GM19035 (cell line): ENCODE results near the gene OR5K4.
A peak's percentile ranks its signal among the peaks of the same experiment; 100 is the strongest.

Experiments
- ATAC-seq: cut with Tn5 transposase; IDR thresholded peaks from one replicate; pipeline ENCODE4 v1.9.1; 2021; ENCODE audit not compliant: unreplicated experiment

OR5K4 gene

GRCh38 chr3:98353554-98353953 lies at the start of gene OR5K4:
TSS of gene OR5K4 (plus strand) at chr3:98353854. CDS start at chr3:98353854, 0 bp downstream.
- no peak for ATAC-seq

GRCh38 chr3:98322101-98322500 lies 31.6 kb upstream of the OR5K4 start:
- ATAC-seq, result no peak

GRCh38 chr3:98322686-98323085 lies 31.0 kb upstream of the OR5K4 start:
- no peak for ATAC-seq

GRCh38 chr3:98323425-98323824 lies 30.2 kb upstream of the OR5K4 start:
- no peak for ATAC-seq

GRCh38 chr3:98325055-98325454 lies 28.6 kb upstream of the OR5K4 start:
- ATAC-seq, result no peak

- no peak for ATAC-seq
Observed at GRCh38 chr3:98326105-98326893, 27.4 kb upstream of the OR5K4 start.

- ATAC-seq, result peak; percentile 60
Observed at GRCh38 chr3:98326945-98327344, 26.7 kb upstream of the OR5K4 start.

- no peak for ATAC-seq
Observed at GRCh38 chr3:98328933-98329332, 24.7 kb upstream of the OR5K4 start.

GRCh38 chr3:98329392-98330124 lies 24.1 kb upstream of the OR5K4 start:
- peak; percentile 55 for ATAC-seq

- ATAC-seq, result peak; percentile 38
Observed at GRCh38 chr3:98331329-98331728, 22.3 kb upstream of the OR5K4 start.

- peak; percentile 49 for ATAC-seq
Observed at GRCh38 chr3:98333989-98334606, 19.6 kb upstream of the OR5K4 start.

GRCh38 chr3:98339031-98339430 lies 14.6 kb upstream of the OR5K4 start:
- no peak for ATAC-seq

GRCh38 chr3:98341758-98342157 lies 11.9 kb upstream of the OR5K4 start:
- no peak for ATAC-seq

- ATAC-seq, result peak; percentile 65
Observed at GRCh38 chr3:98343647-98344507, 9.8 kb upstream of the OR5K4 start.

GRCh38 chr3:98350082-98350481 lies 3.6 kb upstream of the OR5K4 start:
- no peak for ATAC-seq

GRCh38 chr3:98359250-98359649 lies 5.6 kb downstream of the OR5K4 start:
- no peak for ATAC-seq

GRCh38 chr3:98359993-98360675 lies 6.5 kb downstream of the OR5K4 start:
- peak; percentile 79 for ATAC-seq

GRCh38 chr3:98360681-98361080 lies 7.0 kb downstream of the OR5K4 start:
- no peak for ATAC-seq

- no peak for ATAC-seq
Observed at GRCh38 chr3:98361289-98361688, 7.6 kb downstream of the OR5K4 start.

- no peak for ATAC-seq
Observed at GRCh38 chr3:98367464-98368246, 14.0 kb downstream of the OR5K4 start.
